Vagina (tissue), 2 donors: ENCODE results near the gene C1orf21. TPM values are rescaled to one million over a fixed set of nuclear protein-coding genes. Genes with fewer than 3 reads are reported as not detected.

Experiments used
- DNase-seq, 2 donors: peaks; one replicate each; pipeline ENCODE4 v3.0.0-alpha.2; 2017; ENCODE audit errors: extremely low spot score in 2 of 2
- H3K27ac ChIP-seq: fragments of 200-600 bp; sonication (generic); one replicate; pipeline ENCODE4 v1.5.1; 2019
- H3K27me3 ChIP-seq: fragments of 200-600 bp; sonication (generic); one replicate; pipeline ENCODE4 v1.5.1; 2019
- H3K36me3 ChIP-seq, 2 donors: fragments of 200-600 bp; sonication (generic); one replicate each; pipeline ENCODE4 v1.5.1; 2017 to 2019
- H3K4me1 ChIP-seq: fragments of 200-600 bp; sonication (generic); one replicate; pipeline ENCODE4 v1.5.1; 2019
- H3K4me3 ChIP-seq, 2 donors: fragments of 200-600 bp; sonication (generic); 1 replicate in 1 of 2; 2 replicates in 1 of 2; pipeline ENCODE4 v1.5.1; 2016 to 2019
- H3K9me3 ChIP-seq: fragments of 200-600 bp; sonication (generic); one replicate; pipeline ENCODE4 v1.5.1; 2019
- POLR2A ChIP-seq, 2 donors: fragments of 450-650 bp; IDR thresholded peaks; one replicate each; pipeline ENCODE4 v1.6.1; 2017; ENCODE audit warnings: antibody characterized with exemption in 2 of 2, mild to moderate bottlenecking in 2 of 2, moderate library complexity in 2 of 2
- POLR2AphosphoS5 ChIP-seq, 2 donors: sonication (generic); formaldehyde crosslinking; IDR thresholded peaks; one replicate each; pipeline ENCODE4 v1.9.0; 2017; ENCODE audit warnings: antibody characterized with exemption in 2 of 2, mild to moderate bottlenecking in 2 of 2, low read depth in 1 of 2; ENCODE audit not compliant: insufficient read depth in 1 of 2
- intact Hi-C: fragments of 100-400 bp; cut with DNase I; formaldehyde crosslinking; loops from one replicate; pipeline ENCODE4 v1.15.1; 2023
- total RNA-seq: library from RNA; depleted of rRNA; stranded (reverse); fragments of >200 nt; gene quantifications from one replicate; pipeline ENCODE4 v1.2.3, GENCODE V29; 2016
- TF ChIP-seq, protein P1 (sequence below), 3 experiments: fragments of 450-650 bp in 2 of 3; fragments of 200-600 bp in 1 of 3; sonication (generic) in 1 of 3; IDR thresholded peaks; one replicate each; pipeline ENCODE4 v1.5.1; 2017 to 2019; ENCODE audit warnings: antibody characterized with exemption in 3 of 3, mild to moderate bottlenecking in 2 of 3, moderate library complexity in 2 of 3

C1orf21 gene
- total RNA-seq, 1 donor from 2014 or later: 24.1 TPM

GRCh38 chr1:184462155-184462554 is 75.3 kb downstream of the C1orf21 start:
- no peak for DNase-seq
- Histone ChIP-seq H3K4me1 (peaks cover 37% of the 10 kb centered on the region), H3K4me3 (no peak overlapping the region), H3K9me3 (no peaks in the 10 kb centered on the region), H3K36me3 (no peaks in the 10 kb centered on the region), H3K27me3 (no peaks in the 10 kb centered on the region), H3K27ac (no peak overlapping the region)
- intact Hi-C loops: no loop called here
- TF ChIP-seq, protein P1, sequence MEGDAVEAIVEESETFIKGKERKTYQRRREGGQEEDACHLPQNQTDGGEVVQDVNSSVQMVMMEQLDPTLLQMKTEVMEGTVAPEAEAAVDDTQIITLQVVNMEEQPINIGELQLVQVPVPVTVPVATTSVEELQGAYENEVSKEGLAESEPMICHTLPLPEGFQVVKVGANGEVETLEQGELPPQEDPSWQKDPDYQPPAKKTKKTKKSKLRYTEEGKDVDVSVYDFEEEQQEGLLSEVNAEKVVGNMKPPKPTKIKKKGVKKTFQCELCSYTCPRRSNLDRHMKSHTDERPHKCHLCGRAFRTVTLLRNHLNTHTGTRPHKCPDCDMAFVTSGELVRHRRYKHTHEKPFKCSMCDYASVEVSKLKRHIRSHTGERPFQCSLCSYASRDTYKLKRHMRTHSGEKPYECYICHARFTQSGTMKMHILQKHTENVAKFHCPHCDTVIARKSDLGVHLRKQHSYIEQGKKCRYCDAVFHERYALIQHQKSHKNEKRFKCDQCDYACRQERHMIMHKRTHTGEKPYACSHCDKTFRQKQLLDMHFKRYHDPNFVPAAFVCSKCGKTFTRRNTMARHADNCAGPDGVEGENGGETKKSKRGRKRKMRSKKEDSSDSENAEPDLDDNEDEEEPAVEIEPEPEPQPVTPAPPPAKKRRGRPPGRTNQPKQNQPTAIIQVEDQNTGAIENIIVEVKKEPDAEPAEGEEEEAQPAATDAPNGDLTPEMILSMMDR (IDR thresholded peaks at IDR 0.05): no peak
- TF ChIP-seq POLR2AphosphoS5 (IDR thresholded peaks at IDR 0.05; ENCODE audit: insufficient read depth in 1 of 2, low read depth in 1 of 2) (no peak), POLR2A (IDR thresholded peaks at IDR 0.05) (no peak)

GRCh38 chr1:184462990-184463389 is 76.2 kb downstream of the C1orf21 start:
- Histone ChIP-seq H3K4me3 (no peak overlapping the region), H3K36me3 (no peaks in the 10 kb centered on the region), H3K27ac (no peak overlapping the region), H3K9me3 (no peaks in the 10 kb centered on the region), H3K27me3 (no peaks in the 10 kb centered on the region), H3K4me1 (peaks cover 33% of the 10 kb centered on the region)
- TF ChIP-seq POLR2AphosphoS5 (IDR thresholded peaks at IDR 0.05; ENCODE audit: insufficient read depth in 1 of 2, low read depth in 1 of 2) (no peak), POLR2A (IDR thresholded peaks at IDR 0.05) (no peak)
- TF ChIP-seq, protein P1 (IDR thresholded peaks at IDR 0.05): no peak
- intact Hi-C loops: no loop called here
- no peak for DNase-seq

DNA sequence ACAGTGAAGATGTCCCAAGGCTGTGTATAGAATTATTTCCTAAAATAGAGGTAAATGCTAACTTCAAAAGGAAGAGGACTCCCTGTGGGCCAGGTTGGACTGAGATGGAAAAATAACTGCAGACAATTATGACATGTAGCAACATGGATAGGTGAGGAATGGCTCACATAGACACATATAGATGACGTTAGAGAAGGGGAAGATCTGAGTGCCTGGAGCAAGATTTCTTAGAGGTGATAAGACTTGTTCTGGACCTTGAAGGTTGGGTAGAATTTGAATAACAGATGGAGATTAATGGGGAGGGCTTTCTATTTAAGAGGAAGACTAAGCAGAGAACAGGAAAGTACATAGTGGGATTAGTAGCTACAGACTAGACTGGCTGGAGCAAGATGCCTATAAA is 76.9 kb downstream of the C1orf21 start:
- no peaks in the 10 kb centered on the region for H3K9me3 ChIP-seq
- no peak overlapping the region for H3K27ac ChIP-seq
- intact Hi-C loops: no loop called here
- no peaks in the 10 kb centered on the region for H3K27me3 ChIP-seq
- H3K4me1 ChIP-seq: peaks cover 27% of the 10 kb centered on the region
- H3K36me3 ChIP-seq: no peaks in the 10 kb centered on the region
- DNase-seq: no peak
- no peak overlapping the region for H3K4me3 ChIP-seq
- TF ChIP-seq POLR2AphosphoS5 (IDR thresholded peaks at IDR 0.05; ENCODE audit: insufficient read depth in 1 of 2, low read depth in 1 of 2) (no peak), POLR2A (IDR thresholded peaks at IDR 0.05) (no peak)
- TF ChIP-seq, protein P1 (IDR thresholded peaks at IDR 0.05): no peak

GRCh38 chr1:184464757-184465156 is 77.9 kb downstream of the C1orf21 start:
- no peaks in the 10 kb centered on the region for H3K27me3 ChIP-seq
- no peaks in the 10 kb centered on the region for H3K36me3 ChIP-seq
- H3K27ac ChIP-seq: no peak overlapping the region
- no peaks in the 10 kb centered on the region for H3K9me3 ChIP-seq
- DNase-seq: no peak
- intact Hi-C loops: no loop called here
- H3K4me3 ChIP-seq: no peak overlapping the region
- TF ChIP-seq POLR2AphosphoS5 (IDR thresholded peaks at IDR 0.05; ENCODE audit: insufficient read depth in 1 of 2, low read depth in 1 of 2) (no peak), POLR2A (IDR thresholded peaks at IDR 0.05) (no peak)
- TF ChIP-seq, protein P1 (IDR thresholded peaks at IDR 0.05): no peak
- peaks cover 36% of the 10 kb centered on the region for H3K4me1 ChIP-seq

GRCh38 chr1:184465489-184466146 is 78.8 kb downstream of the C1orf21 start:
- H3K4me3 ChIP-seq: no peak overlapping the region
- no peaks in the 10 kb centered on the region for H3K36me3 ChIP-seq
- H3K9me3 ChIP-seq: no peaks in the 10 kb centered on the region
- peaks cover 36% of the 10 kb centered on the region for H3K4me1 ChIP-seq
- no peak overlapping the region for H3K27ac ChIP-seq
- no peak for DNase-seq
- intact Hi-C loops: no loop called here
- TF ChIP-seq, protein P1 (IDR thresholded peaks at IDR 0.05): no peak
- TF ChIP-seq POLR2A (IDR thresholded peaks at IDR 0.05): no peak
- TF ChIP-seq POLR2AphosphoS5 (IDR thresholded peaks at IDR 0.05; ENCODE audit: insufficient read depth in 1 of 2, low read depth in 1 of 2): no peak
- H3K27me3 ChIP-seq: no peaks in the 10 kb centered on the region
